HepG2 (cell line): ENCODE measurements around the gene VGF. TPM values are rescaled to one million over a fixed set of nuclear protein-coding genes. Genes with fewer than 3 reads are reported as not detected.
A peak's percentile ranks its signal among the peaks of the same experiment; 100 is the strongest.

ENCODE experiments used
- ATAC-seq: fragments of 200-7000 bp; cut with Tn5 transposase; 3 replicates; pipeline ENCODE4 v1.9.1; 2020; ENCODE audit warnings: mild to moderate bottlenecking, moderate library complexity
- BruUV-seq: library from RNA; stranded (reverse); fragments of 400-500 nt; replicated peaks from 2 replicates; lab custom pipeline; 2021; lab: Mats Ljungman, UMichigan
- CTCF ChIA-PET: fragments of 300-600 bp; formaldehyde crosslinking; extraction: SDS; loops from one replicate; lab custom pipeline; 2021; ENCODE audit warnings: low total read pairs, inconsistent platforms, low intra/inter-chr PET ratio; lab: Yijun Ruan, JAX
- POLR2A ChIA-PET: fragments of 350-600 bp; sonication (Branson Sonifier 250); formaldehyde crosslinking; loops from one replicate; lab custom pipeline; 2020; ENCODE audit warnings: antibody characterized with exemption, inconsistent platforms; lab: Yijun Ruan, JAX
- DNase-seq: peaks from one replicate; pipeline ENCODE4 v3.0.0-alpha.2; 2015; ENCODE audit warnings: low spot score
- FAIRE-seq: peaks from 3 replicates; lab custom pipeline; 2011; peaks lifted over from hg19 to GRCh38; lab: Jason Lieb, UNC
- H2AFZ ChIP-seq: one replicate; pipeline ENCODE4 v1.6.1; 2011; ENCODE audit warnings: low read length, inconsistent platforms
- H3K27ac ChIP-seq: fragments of 300-600 bp; 3 replicates; pipeline ENCODE4 v1.8.0; 2011; ENCODE audit warnings: mixed run types, mild to moderate bottlenecking, mixed read lengths, low read length, inconsistent platforms; ENCODE audit not compliant: insufficient read depth; ENCODE audit errors: extremely low read length
- H3K27me3 ChIP-seq, 2 experiments: fragments of 200-600 bp in 1 of 2; 2 replicates in 1 of 2; 3 replicates in 1 of 2; pipeline versions ENCODE4 v1.6.0 to v1.8.0; 2011; ENCODE audit warnings: low read length in 2 of 2, mild to moderate bottlenecking in 2 of 2, moderate library complexity in 2 of 2, inconsistent platforms in 1 of 2; ENCODE audit not compliant: insufficient read depth in 2 of 2, control insufficient read depth in 1 of 2
- H3K36me3 ChIP-seq, 2 experiments: fragments of 200-600 bp in 1 of 2; replicated peaks in 1 of 2; 2 replicates in 1 of 2; 3 replicates in 1 of 2; pipeline versions ENCODE4 v1.5.1 to v1.8.0; 2011; ENCODE audit warnings: low read length in 2 of 2, inconsistent platforms in 1 of 2; ENCODE audit not compliant: insufficient read depth in 2 of 2, control insufficient read depth in 1 of 2
- H3K4me1 ChIP-seq: 2 replicates; pipeline ENCODE4 v1.5.1; 2012; ENCODE audit warnings: low read length, inconsistent platforms; ENCODE audit not compliant: insufficient read depth
- H3K4me2 ChIP-seq: 2 replicates; pipeline ENCODE4 v1.6.0; 2011; ENCODE audit warnings: low read depth, low read length, inconsistent platforms
- H3K4me3 ChIP-seq, 3 experiments: fragments of 200-600 bp in 1 of 3; sonication (generic), shearing (Covaris generic) in 1 of 3; replicated peaks in 1 of 3; 2 replicates each; pipeline ENCODE4 v1.5.1; 2011 to 2016; ENCODE audit warnings: low read length in 3 of 3, inconsistent platforms in 2 of 3, low read depth in 2 of 3, mild to moderate bottlenecking in 2 of 3, control low read depth in 1 of 3, mixed read lengths in 1 of 3; ENCODE audit not compliant: insufficient read depth in 1 of 3
- H3K79me2 ChIP-seq: one replicate; pipeline ENCODE4 v1.6.1; 2011; ENCODE audit warnings: low read length, inconsistent platforms; ENCODE audit not compliant: insufficient read depth
- H3K9ac ChIP-seq: 2 replicates; pipeline ENCODE4 v1.6.0; 2011; ENCODE audit warnings: mild to moderate bottlenecking, low read depth, low read length, inconsistent platforms; ENCODE audit not compliant: insufficient read depth
- H3K9me3 ChIP-seq: 2 replicates; pipeline ENCODE4 v1.5.1; 2012; ENCODE audit warnings: mild to moderate bottlenecking, low read length
- H4K20me1 ChIP-seq: 2 replicates; pipeline ENCODE4 v1.6.0; 2011; ENCODE audit warnings: inconsistent platforms, mild to moderate bottlenecking, low read length, moderate library complexity; ENCODE audit not compliant: insufficient read depth
- FOXJ3 ChIP-seq: sonication (generic); formaldehyde crosslinking; IDR thresholded peaks from 2 replicates; pipeline ENCODE4 v1.4.0; 2020; ENCODE audit warnings: missing genetic modification reagents, mild to moderate bottlenecking, borderline replicate concordance
- POLR2A ChIP-seq, 2 experiments: IDR thresholded peaks; 2 replicates each; pipeline ENCODE4 v1.6.1; 2011; ENCODE audit warnings: low read depth in 2 of 2, low read length in 2 of 2, mild to moderate bottlenecking in 1 of 2, moderate library complexity in 1 of 2; ENCODE audit not compliant: insufficient read depth in 1 of 2
- POLR2AphosphoS5 ChIP-seq: IDR thresholded peaks from 2 replicates; pipeline ENCODE4 v1.6.1; 2012; ENCODE audit warnings: low read depth, low read length
- ZBTB14 ChIP-seq: sonication (generic); formaldehyde crosslinking; IDR thresholded peaks from 2 replicates; pipeline ENCODE4 v1.4.0; 2020; ENCODE audit warnings: missing genetic modification reagents
- ZNF225 ChIP-seq: sonication (generic); formaldehyde crosslinking; IDR thresholded peaks from 2 replicates; pipeline ENCODE4 v1.4.0; 2020; ENCODE audit warnings: mild to moderate bottlenecking, missing genetic modification reagents
- ZNF547 ChIP-seq: sonication (generic); formaldehyde crosslinking; IDR thresholded peaks from 2 replicates; pipeline ENCODE4 v1.5.1; 2020; ENCODE audit warnings: mild to moderate bottlenecking, missing genetic modification reagents
- ZNF605 ChIP-seq: sonication (generic); formaldehyde crosslinking; IDR thresholded peaks from 2 replicates; pipeline ENCODE4 v1.8.0; 2022; ENCODE audit warnings: mild to moderate bottlenecking, missing genetic modification reagents
- WGBS: methylation state at CpG from one replicate; pipeline ENCODE4 v1.1.6; 2017; ENCODE audit warnings: low lambda C conversion rate; 5-methylcytosine and 5-hydroxymethylcytosine counted together
- in situ Hi-C: cut with HindIII; loops from 2 replicates; pipeline ENCODE4 v1.10.0; 2017; ENCODE audit warnings: low pct_unique_long_range_greater_than_20kb; ENCODE audit not compliant: extremely low pct_ligation_motif_present
- intact Hi-C: fragments of 100-400 bp; cut with micrococcal nuclease; formaldehyde crosslinking; loops from one replicate; pipeline ENCODE4 v1.10.0; 2022; ENCODE audit not compliant: unreplicated experiment
- polyA plus RNA-seq, 8 experiments: library from polyadenylated mRNA; depleted of rRNA in 3 of 8; stranded (reverse) in 7 of 8; unstranded in 1 of 8; fragments of >200 nt; fragmentation: Illumina TruSeq in 4 of 8; extraction: Trizol in 4 of 8; gene quantifications; 2 replicates each; pipeline versions ENCODE4 v1.2.1 to v1.2.3, GENCODE V29; 2011 to 2016; ENCODE audit warnings: low read depth in 4 of 8, missing spikeins in 1 of 8, mixed read lengths in 1 of 8; ENCODE audit not compliant: insufficient read depth in 1 of 8
- total RNA-seq, 5 experiments: library from RNA; depleted of rRNA; stranded (reverse); fragments of >200 nt; fragmentation: Illumina TruSeq; extraction: Trizol; gene quantifications; 2 replicates each; pipeline ENCODE4 v1.2.3, GENCODE V29; 2016; ENCODE audit warnings: low read depth in 1 of 5

Gene VGF
- total and polyA plus RNA-seq, 2 of the 13 experiments (the other 11 are each of a cell fraction or from before 2014, with no cell fraction given), result 0.12 to 0.46 TPM

- Histone ChIP-seq H3K4me2 (no peak overlapping the region), H3K79me2 (no peaks in the 10 kb centered on the region), H3K27me3 (no peaks in the 10 kb centered on the region), H3K4me1 (peaks cover 43% of the 10 kb centered on the region), H3K36me3 (peaks cover 20 to 65% of the 10 kb centered on the region in 2 experiments), H3K9ac (no peak overlapping the region), H2AFZ (no peak overlapping the region), H3K27ac (no peak overlapping the region), H3K4me3 (no peak overlapping the region), H4K20me1 (peaks cover 64% of the 10 kb centered on the region; the same call in 1 of the 2 replicates), H3K9me3 (no peaks in the 10 kb centered on the region)
- 95% methylated on average over 6 of the region's 6 CpGs for WGBS
- ChIA-PET POLR2A (no interaction called here), CTCF (no interaction called here)
- no peak for TF ChIP-seq ZNF225 (CRISPR knock-in tag)
- TF ChIP-seq ZNF605 (CRISPR knock-in tag), result peak; percentile 48; the same call in 1 of the 2 replicates
- TF ChIP-seq POLR2AphosphoS5, result peak; percentile 39; the same call in 1 of the 2 replicates
- no peak for TF ChIP-seq ZBTB14 (CRISPR knock-in tag)
- no peak for TF ChIP-seq FOXJ3 (CRISPR knock-in tag)
- TF ChIP-seq ZNF547, result peak; percentile 43; the same call in 1 of the 2 replicates
- 0 out of 4 replicates have a peak, but pooled peaks of 1 of the 2 experiments have one; percentile 0 for TF ChIP-seq POLR2A (IDR thresholded peaks at IDR 0.05; ENCODE audit: insufficient read depth in 1 of 2, low read depth in 2 of 2, low read length in 2 of 2)
- DNase-seq, result no peak
- no TSS peak for BruUV-seq
- in situ Hi-C loops, result no loop called here
- intact Hi-C loops, result no loop called here
- FAIRE-seq, result no peak
- no peak for ATAC-seq
Measured at GRCh38 chr7:101134399-101134980, 30.9 kb downstream of the VGF start.
